K562 (cell line): ENCODE results near the gene SVIL. TPM values are rescaled to one million over a fixed set of nuclear protein-coding genes. Genes with fewer than 3 reads are reported as not detected.

Source experiments
- ATAC-seq: fragments of 200-7000 bp; cut with Tn5 transposase; 3 replicates; pipeline ENCODE4 v1.9.1; 2020; ENCODE audit warnings: moderate library complexity
- BruUV-seq: library from RNA; stranded (reverse); fragments of 400-500 nt; replicated peaks from 2 replicates; lab custom pipeline; 2021; lab: Mats Ljungman, UMichigan
- CTCF ChIA-PET: fragments of 300-600 bp; formaldehyde crosslinking; extraction: SDS; loops from one replicate; lab custom pipeline; 2021; ENCODE audit warnings: low intra/inter-chr PET ratio; lab: Yijun Ruan, JAX
- POLR2A ChIA-PET: fragments of 300-600, 350-650 bp; sonication (Branson Sonifier 250); formaldehyde crosslinking; extraction: SDS; loops from one replicate; lab custom pipeline; 2021; ENCODE audit warnings: antibody characterized with exemption, inconsistent platforms; lab: Yijun Ruan, JAX
- DNase-seq, 4 experiments: peaks; one replicate each; pipeline versions ENCODE4 v3.0.0 to v3.0.0-alpha.2; 2011 to 2018; ENCODE audit warnings: low spot score in 3 of 4, mixed read lengths in 3 of 4; ENCODE audit errors: extremely low read depth in 1 of 4
- FAIRE-seq: peaks from 2 replicates; lab custom pipeline; 2011; peaks lifted over from hg19 to GRCh38; lab: Jason Lieb, UNC
- H2AFZ ChIP-seq: 2 replicates; pipeline ENCODE4 v1.6.0; 2011; ENCODE audit warnings: low read depth, low read length, control low read depth, inconsistent platforms
- H3K27ac ChIP-seq: fragments of 200-600 bp; 3 replicates; pipeline ENCODE4 v1.8.0; 2011; ENCODE audit warnings: low read depth, mild to moderate bottlenecking, control low read depth, inconsistent platforms, low read length, moderate library complexity, mixed read lengths; ENCODE audit errors: extremely low read depth
- H3K27me3 ChIP-seq, 2 experiments: fragments of 300-600 bp in 1 of 2; 2 replicates in 1 of 2; 3 replicates in 1 of 2; pipeline versions ENCODE4 v1.6.0 to v1.8.0; 2011; ENCODE audit warnings: inconsistent platforms in 2 of 2, low read length in 2 of 2, mild to moderate bottlenecking in 1 of 2, mixed read lengths in 1 of 2, moderate library complexity in 1 of 2; ENCODE audit not compliant: control insufficient read depth in 2 of 2, insufficient read depth in 2 of 2
- H3K36me3 ChIP-seq: fragments of 300-600 bp; 3 replicates; pipeline ENCODE4 v1.8.0; 2011; ENCODE audit warnings: mild to moderate bottlenecking, low read length, inconsistent platforms; ENCODE audit not compliant: control insufficient read depth, insufficient read depth
- H3K4me1 ChIP-seq, 2 experiments: fragments of 200-600 bp in 1 of 2; replicated peaks in 1 of 2; 2 replicates in 1 of 2; 3 replicates in 1 of 2; pipeline versions ENCODE4 v1.5.1 to v1.8.0; 2011; ENCODE audit warnings: inconsistent platforms in 2 of 2, low read length in 2 of 2, mild to moderate bottlenecking in 1 of 2, mixed read lengths in 1 of 2, moderate library complexity in 1 of 2; ENCODE audit not compliant: control insufficient read depth in 2 of 2, insufficient read depth in 2 of 2
- H3K4me2 ChIP-seq: 2 replicates; pipeline ENCODE4 v1.6.1; 2011; ENCODE audit warnings: low read length, control low read depth, inconsistent platforms, mixed read lengths; ENCODE audit not compliant: insufficient read depth
- H3K4me3 ChIP-seq: fragments of 200-600 bp; sonication (generic), shearing (Covaris generic); 2 replicates; pipeline ENCODE4 v1.5.1; 2016; ENCODE audit warnings: control low read depth, inconsistent platforms
- H3K79me2 ChIP-seq: fragments of 200-600 bp; 3 replicates; pipeline ENCODE4 v1.8.0; 2011; ENCODE audit warnings: low read length, inconsistent platforms; ENCODE audit not compliant: control insufficient read depth, insufficient read depth
- H3K9ac ChIP-seq, 2 experiments: 2 replicates each; pipeline versions ENCODE4 v1.6.0 to v1.6.1; 2011; ENCODE audit warnings: low read depth in 2 of 2, low read length in 2 of 2, control low read depth in 1 of 2, inconsistent platforms in 1 of 2, mild to moderate bottlenecking in 1 of 2, mixed read lengths in 1 of 2; ENCODE audit not compliant: insufficient read depth in 1 of 2
- H3K9me1 ChIP-seq: one replicate; pipeline ENCODE4 v1.6.0; 2011; ENCODE audit warnings: inconsistent platforms, mild to moderate bottlenecking, low read length, moderate library complexity; ENCODE audit not compliant: control insufficient read depth, insufficient read depth
- H3K9me3 ChIP-seq: replicated peaks from 2 replicates; pipeline ENCODE4 v1.5.1; 2011; ENCODE audit warnings: low read depth, low read length, inconsistent platforms; ENCODE audit not compliant: control insufficient read depth, insufficient read depth
- H4K20me1 ChIP-seq: replicated peaks from 2 replicates; pipeline ENCODE4 v1.6.1; 2011; ENCODE audit warnings: low read length, inconsistent platforms, mixed read lengths; ENCODE audit not compliant: control insufficient read depth, insufficient read depth
- CEBPB ChIP-seq: fragments of 450-650 bp; IDR thresholded peaks from 2 replicates; pipeline ENCODE4 v1.6.1; 2016; ENCODE audit warnings: missing genetic modification characterization, missing compliant biosample characterization
- ZFPM2 ChIP-seq: fragments of 250-450 bp; sonication (Bioruptor Pico); IDR thresholded peaks from 2 replicates; pipeline ENCODE4 v1.5.1; 2022; ENCODE audit warnings: mild to moderate bottlenecking
- WGBS: fragments of 100-300 bp; shearing (Covaris generic); methylation state at CpG from one replicate; pipeline ENCODE4 v1.1.6; 2016; ENCODE audit warnings: low coverage, mixed read lengths; ENCODE audit not compliant: insufficient coverage; ENCODE audit errors: missing lambda C conversion rate; 5-methylcytosine and 5-hydroxymethylcytosine counted together
- in situ Hi-C: fragments of 300-500 bp; cut with MboI; formaldehyde crosslinking; loops from 4 replicates; pipeline ENCODE4 v1.15.0; 2018; ENCODE audit warnings: inconsistent platforms, mixed read lengths
- intact Hi-C: fragments of 100-400 bp; cut with micrococcal nuclease; formaldehyde crosslinking; loops from 2 replicates; pipeline ENCODE4 v1.14.2; 2022
- polyA plus RNA-seq, 8 experiments: library from polyadenylated mRNA; depleted of rRNA in 4 of 8; stranded (reverse) in 5 of 8; unstranded in 3 of 8; fragments of >200 nt; fragmentation: Nextera tagmentation in 2 of 8; fragmentation: Illumina TruSeq in 1 of 8; extraction: Ambion mirVana in 2 of 8; extraction: Trizol in 1 of 8; gene quantifications; 2 replicates each; pipeline versions ENCODE4 v1.2.1 to v1.2.3, GENCODE V29; 2011 to 2014; ENCODE audit warnings: inconsistent platforms in 1 of 8, missing spikeins in 1 of 8
- total RNA-seq, 7 experiments: library from RNA; depleted of rRNA in 6 of 7; stranded (reverse); fragments of >200 nt in 6 of 7; fragmentation: Illumina TruSeq in 2 of 7; extraction: Trizol in 2 of 7; gene quantifications; 2 replicates each; pipeline versions ENCODE4 v1.2.1 to v1.2.3, GENCODE V29; 2011 to 2021; ENCODE audit warnings: low replicate concordance in 1 of 7
- TF ChIP-seq, protein P1 (sequence below), 2 experiments: fragments of 150-350 bp in 1 of 2; IDR thresholded peaks; 2 replicates each; pipeline ENCODE4 v1.6.1; 2012 to 2016; ENCODE audit warnings: low read depth in 2 of 2, low read length in 2 of 2, mild to moderate bottlenecking in 1 of 2, moderate library complexity in 1 of 2
- TF ChIP-seq, protein P2 (sequence below): sonication (generic); formaldehyde crosslinking; IDR thresholded peaks from 2 replicates; pipeline ENCODE4 v1.8.0; 2022; ENCODE audit warnings: missing genetic modification reagents, mild to moderate bottlenecking, borderline replicate concordance

Gene SVIL
- total and polyA plus RNA-seq, 9 of the 15 experiments (the other 6 are each of a cell fraction or from before 2014, with no cell fraction given): under 0.01 to 0.18 (median 0.05) TPM; not detected in 3

- TF ChIP-seq, protein P1, sequence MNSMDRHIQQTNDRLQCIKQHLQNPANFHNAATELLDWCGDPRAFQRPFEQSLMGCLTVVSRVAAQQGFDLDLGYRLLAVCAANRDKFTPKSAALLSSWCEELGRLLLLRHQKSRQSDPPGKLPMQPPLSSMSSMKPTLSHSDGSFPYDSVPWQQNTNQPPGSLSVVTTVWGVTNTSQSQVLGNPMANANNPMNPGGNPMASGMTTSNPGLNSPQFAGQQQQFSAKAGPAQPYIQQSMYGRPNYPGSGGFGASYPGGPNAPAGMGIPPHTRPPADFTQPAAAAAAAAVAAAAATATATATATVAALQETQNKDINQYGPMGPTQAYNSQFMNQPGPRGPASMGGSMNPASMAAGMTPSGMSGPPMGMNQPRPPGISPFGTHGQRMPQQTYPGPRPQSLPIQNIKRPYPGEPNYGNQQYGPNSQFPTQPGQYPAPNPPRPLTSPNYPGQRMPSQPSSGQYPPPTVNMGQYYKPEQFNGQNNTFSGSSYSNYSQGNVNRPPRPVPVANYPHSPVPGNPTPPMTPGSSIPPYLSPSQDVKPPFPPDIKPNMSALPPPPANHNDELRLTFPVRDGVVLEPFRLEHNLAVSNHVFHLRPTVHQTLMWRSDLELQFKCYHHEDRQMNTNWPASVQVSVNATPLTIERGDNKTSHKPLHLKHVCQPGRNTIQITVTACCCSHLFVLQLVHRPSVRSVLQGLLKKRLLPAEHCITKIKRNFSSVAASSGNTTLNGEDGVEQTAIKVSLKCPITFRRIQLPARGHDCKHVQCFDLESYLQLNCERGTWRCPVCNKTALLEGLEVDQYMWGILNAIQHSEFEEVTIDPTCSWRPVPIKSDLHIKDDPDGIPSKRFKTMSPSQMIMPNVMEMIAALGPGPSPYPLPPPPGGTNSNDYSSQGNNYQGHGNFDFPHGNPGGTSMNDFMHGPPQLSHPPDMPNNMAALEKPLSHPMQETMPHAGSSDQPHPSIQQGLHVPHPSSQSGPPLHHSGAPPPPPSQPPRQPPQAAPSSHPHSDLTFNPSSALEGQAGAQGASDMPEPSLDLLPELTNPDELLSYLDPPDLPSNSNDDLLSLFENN (IDR thresholded peaks at IDR 0.05; ENCODE audit: low read depth in 2 of 2, low read length in 2 of 2): no peak
Measured at GRCh38 chr10:29455095-29455494, 179.7 kb downstream of the SVIL start (continued).

- H4K20me1 ChIP-seq: no peaks in the 10 kb centered on the region; the same call in 1 of the 2 replicates
- no peak for ATAC-seq
- no peaks in the 10 kb centered on the region for H3K36me3 ChIP-seq
- no peak overlapping the region for H3K4me3 ChIP-seq
- H3K4me1 ChIP-seq: no peaks in the 10 kb centered on the region
- no peak overlapping the region for H3K27ac ChIP-seq
- no TSS peak for BruUV-seq
- no peaks in the 10 kb centered on the region for H3K9me1 ChIP-seq
- CTCF ChIA-PET: no interaction called here
- H2AFZ ChIP-seq: no peak overlapping the region
- TF ChIP-seq CEBPB (tag) (peak; percentile 29), ZFPM2 (CRISPR knock-in tag) (no peak)
- TF ChIP-seq, protein P2, sequence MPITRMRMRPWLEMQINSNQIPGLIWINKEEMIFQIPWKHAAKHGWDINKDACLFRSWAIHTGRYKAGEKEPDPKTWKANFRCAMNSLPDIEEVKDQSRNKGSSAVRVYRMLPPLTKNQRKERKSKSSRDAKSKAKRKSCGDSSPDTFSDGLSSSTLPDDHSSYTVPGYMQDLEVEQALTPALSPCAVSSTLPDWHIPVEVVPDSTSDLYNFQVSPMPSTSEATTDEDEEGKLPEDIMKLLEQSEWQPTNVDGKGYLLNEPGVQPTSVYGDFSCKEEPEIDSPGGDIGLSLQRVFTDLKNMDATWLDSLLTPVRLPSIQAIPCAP (CRISPR knock-in tag): no peak
- no peak for FAIRE-seq
- 47% methylated on average over 4 of the region's 4 CpGs for WGBS
- no peak overlapping the region for H3K4me2 ChIP-seq
- H3K27me3 ChIP-seq: no peaks in the 10 kb centered on the region
- intact Hi-C loops: no loop called here
- no peaks in the 10 kb centered on the region for H3K9me3 ChIP-seq
- in situ Hi-C loops: no loop called here
- no peaks in the 10 kb centered on the region for H3K79me2 ChIP-seq
- POLR2A ChIA-PET: no interaction called here
- no peak overlapping the region for H3K9ac ChIP-seq
- no peak for DNase-seq
Measured at GRCh38 chr10:29454250-29454649, 180.5 kb downstream of the SVIL start.
